ENCODE data around the gene MAPK10. TPM values are rescaled to one million over a fixed set of nuclear protein-coding genes. Genes with fewer than 3 reads are reported as not detected.

Gene MAPK10
- total and polyA plus RNA-seq, 2 donors (not counting 1 experiment from before 2014, with no cell fraction given), result 3.8 to 20.0 TPM

DNA sequence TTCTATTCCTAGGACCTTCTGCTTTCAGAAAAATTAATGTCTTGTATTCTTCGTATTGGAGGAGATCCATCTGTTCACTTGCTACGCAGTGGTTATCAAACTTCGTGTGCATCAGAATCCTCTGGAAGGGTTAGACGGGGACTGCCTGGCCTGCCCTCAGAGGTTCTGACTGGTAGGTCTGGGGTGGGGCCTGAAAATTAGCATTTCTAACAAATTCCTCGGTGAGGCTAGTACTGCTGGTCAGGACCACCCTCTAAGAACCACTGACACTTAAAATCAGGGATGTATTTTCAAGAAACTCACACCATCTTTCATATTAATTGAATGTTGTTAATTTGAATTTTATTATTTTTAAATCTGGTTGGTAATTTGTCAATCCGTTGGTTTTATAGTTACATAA, 63.0 kb downstream of the MAPK10 start:
- Histone ChIP-seq H3K9me3 (ENCODE audit: control insufficient read depth, insufficient read depth, low read depth, low read length) (no peaks in the 10 kb centered on the region), H3K4me1 (ENCODE audit: control insufficient read depth, extremely low read depth, insufficient read depth, low read length) (no peaks in the 10 kb centered on the region), H3K4me3 (replicated peaks in 1 of 4; ENCODE audit: control extremely low read depth in 1 of 4, insufficient read depth in 1 of 4, low read depth in 3 of 4, low read length in 4 of 4) (no peak overlapping the region), H3K9ac (ENCODE audit: insufficient read depth, low read length) (no peak overlapping the region), H2AFZ (ENCODE audit: low read length) (no peak overlapping the region), H3K79me2 (ENCODE audit: control insufficient read depth, insufficient read depth, low read length) (no peaks in the 10 kb centered on the region), H3K27me3 (ENCODE audit: control insufficient read depth, insufficient read depth, low read length) (no peaks in the 10 kb centered on the region), H3K36me3 (ENCODE audit: control insufficient read depth, insufficient read depth, low read length) (no peaks in the 10 kb centered on the region), H4K20me1 (ENCODE audit: control insufficient read depth, extremely low read depth, insufficient read depth, low read length) (no peaks in the 10 kb centered on the region), H3K4me2 (ENCODE audit: extremely low read depth, insufficient read depth, low read length) (no peak overlapping the region), H3K27ac (ENCODE audit: insufficient read depth, low read length) (no peak overlapping the region)
- DNase-seq (ENCODE audit: low read depth in 2 of 2), result no peak
- TF ChIP-seq EZH2 (IDR thresholded peaks at IDR 0.05; ENCODE audit: low read length, missing control alignments) (no peak), CTCF (conservative IDR thresholded peaks at IDR 0.05 in 1 of 2, IDR thresholded peaks at IDR 0.05 in 1 of 2; ENCODE audit: low read depth in 1 of 2, low read length in 2 of 2) (no peak)

DNA sequence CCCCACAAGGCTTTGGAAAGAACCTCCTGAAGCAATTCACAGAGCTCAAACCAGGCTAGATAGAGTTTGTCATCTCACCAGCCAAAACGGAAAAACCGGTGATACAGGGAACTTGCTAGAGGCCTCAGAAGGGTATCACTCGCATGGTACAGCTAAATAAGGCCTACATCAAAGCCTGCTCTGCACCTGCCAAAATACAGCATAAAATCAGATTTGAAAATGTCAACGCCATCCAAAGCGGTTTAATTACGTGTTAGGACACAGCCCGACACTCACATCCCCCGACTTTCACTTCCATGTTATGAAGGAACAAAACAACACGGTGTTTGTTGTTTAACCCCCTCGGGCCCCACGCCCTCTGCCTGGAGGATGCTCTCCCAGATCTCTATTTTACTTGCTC, 65.0 kb downstream of the MAPK10 start:
- no peaks in the 10 kb centered on the region for H3K9me3 ChIP-seq (ENCODE audit: control insufficient read depth, insufficient read depth, low read depth, low read length)
- H3K9ac ChIP-seq (ENCODE audit: insufficient read depth, low read length), result no peak overlapping the region
- H3K27ac ChIP-seq (ENCODE audit: insufficient read depth, low read length), result no peak overlapping the region
- no peaks in the 10 kb centered on the region for H4K20me1 ChIP-seq (ENCODE audit: control insufficient read depth, extremely low read depth, insufficient read depth, low read length)
- H3K79me2 ChIP-seq (ENCODE audit: control insufficient read depth, insufficient read depth, low read length), result no peaks in the 10 kb centered on the region
- H3K27me3 ChIP-seq (ENCODE audit: control insufficient read depth, insufficient read depth, low read length), result no peaks in the 10 kb centered on the region
- H3K4me1 ChIP-seq (ENCODE audit: control insufficient read depth, extremely low read depth, insufficient read depth, low read length), result no peaks in the 10 kb centered on the region
- no peak overlapping the region for H3K4me3 ChIP-seq (replicated peaks in 1 of 4; ENCODE audit: control extremely low read depth in 1 of 4, insufficient read depth in 1 of 4, low read depth in 3 of 4, low read length in 4 of 4)
- no peak overlapping the region for H3K4me2 ChIP-seq (ENCODE audit: extremely low read depth, insufficient read depth, low read length)
- TF ChIP-seq CTCF (conservative IDR thresholded peaks at IDR 0.05 in 1 of 2, IDR thresholded peaks at IDR 0.05 in 1 of 2; ENCODE audit: low read depth in 1 of 2, low read length in 2 of 2), result no peak
- no peak for TF ChIP-seq EZH2 (IDR thresholded peaks at IDR 0.05; ENCODE audit: low read length, missing control alignments)
- DNase-seq (ENCODE audit: low read depth in 2 of 2), result no peak
- H3K36me3 ChIP-seq (ENCODE audit: control insufficient read depth, insufficient read depth, low read length), result no peaks in the 10 kb centered on the region
- peak overlapping the region; percentile 13 for H2AFZ ChIP-seq (ENCODE audit: low read length)

DNA sequence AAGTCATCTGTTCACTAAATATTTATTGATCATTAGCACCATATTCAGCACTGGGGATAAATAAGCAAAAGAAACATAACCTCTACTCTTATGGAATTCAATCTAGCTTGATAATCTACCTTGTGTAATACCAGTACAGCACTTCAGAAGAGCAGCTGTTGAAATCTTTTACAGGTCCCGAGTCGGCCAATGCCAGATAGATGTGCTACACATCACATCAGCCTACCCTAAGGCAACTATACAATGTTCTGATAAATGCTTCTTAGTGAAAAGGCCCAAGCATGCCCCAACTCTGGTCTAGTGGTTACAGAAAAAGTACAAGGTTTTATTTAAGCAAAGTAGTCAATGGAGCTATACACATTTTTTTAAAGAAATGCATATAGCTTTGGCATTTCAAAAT, 68.7 kb downstream of the MAPK10 start:
- Histone ChIP-seq H3K27ac (ENCODE audit: insufficient read depth, low read length) (no peak overlapping the region), H2AFZ (ENCODE audit: low read length) (no peak overlapping the region), H3K4me1 (ENCODE audit: control insufficient read depth, extremely low read depth, insufficient read depth, low read length) (no peaks in the 10 kb centered on the region), H3K4me2 (ENCODE audit: extremely low read depth, insufficient read depth, low read length) (no peak overlapping the region), H3K9me3 (ENCODE audit: control insufficient read depth, insufficient read depth, low read depth, low read length) (no peaks in the 10 kb centered on the region), H4K20me1 (ENCODE audit: control insufficient read depth, extremely low read depth, insufficient read depth, low read length) (no peaks in the 10 kb centered on the region), H3K27me3 (ENCODE audit: control insufficient read depth, insufficient read depth, low read length) (no peaks in the 10 kb centered on the region), H3K79me2 (ENCODE audit: control insufficient read depth, insufficient read depth, low read length) (no peaks in the 10 kb centered on the region), H3K9ac (ENCODE audit: insufficient read depth, low read length) (no peak overlapping the region), H3K4me3 (replicated peaks in 1 of 4; ENCODE audit: control extremely low read depth in 1 of 4, insufficient read depth in 1 of 4, low read depth in 3 of 4, low read length in 4 of 4) (no peak overlapping the region), H3K36me3 (ENCODE audit: control insufficient read depth, insufficient read depth, low read length) (no peaks in the 10 kb centered on the region)
- DNase-seq (ENCODE audit: low read depth in 2 of 2), result no peak
- TF ChIP-seq CTCF (conservative IDR thresholded peaks at IDR 0.05 in 1 of 2, IDR thresholded peaks at IDR 0.05 in 1 of 2; ENCODE audit: low read depth in 1 of 2, low read length in 2 of 2) (no peak), EZH2 (IDR thresholded peaks at IDR 0.05; ENCODE audit: low read length, missing control alignments) (no peak)

Data from fibroblast of lung (primary cell).